ENCODE measurements around the gene MTARC1. TPM values are rescaled to one million over a fixed set of nuclear protein-coding genes. Genes with fewer than 3 reads are reported as not detected.

The MTARC1 gene
- total RNA-seq, 1 experiment from 2014 or later: 0.74 TPM

- Histone ChIP-seq H3K4me3 (ENCODE audit: low read depth in 2 of 2, low read length in 2 of 2) (no peak overlapping the region), H3K4me1 (ENCODE audit: control insufficient read depth, insufficient read depth, low read length) (no peaks in the 10 kb centered on the region), H3K27ac (ENCODE audit: low read length) (no peak overlapping the region), H3K27me3 (ENCODE audit: control insufficient read depth, insufficient read depth, low read length) (no peaks in the 10 kb centered on the region; the same call in 1 of the 2 replicates), H3K9me3 (ENCODE audit: control insufficient read depth, insufficient read depth, low read depth, low read length) (no peaks in the 10 kb centered on the region), H3K36me3 (ENCODE audit: control insufficient read depth, insufficient read depth, low read length) (no peaks in the 10 kb centered on the region)
- ATAC-seq: no peak
- intact Hi-C loops (cut with micrococcal nuclease; ENCODE audit: unreplicated experiment): no loop called here
- TF ChIP-seq TCF7L2 (IDR thresholded peaks at IDR 0.05; ENCODE audit: low read depth, low read length) (no peak), SIN3A (IDR thresholded peaks at IDR 0.05; ENCODE audit: borderline replicate concordance, insufficient read depth, low read depth, low read length) (no peak), POLR2AphosphoS5 (IDR thresholded peaks at IDR 0.05; ENCODE audit: low read depth, low read length) (no peak)
- TF ChIP-seq, protein P1, sequence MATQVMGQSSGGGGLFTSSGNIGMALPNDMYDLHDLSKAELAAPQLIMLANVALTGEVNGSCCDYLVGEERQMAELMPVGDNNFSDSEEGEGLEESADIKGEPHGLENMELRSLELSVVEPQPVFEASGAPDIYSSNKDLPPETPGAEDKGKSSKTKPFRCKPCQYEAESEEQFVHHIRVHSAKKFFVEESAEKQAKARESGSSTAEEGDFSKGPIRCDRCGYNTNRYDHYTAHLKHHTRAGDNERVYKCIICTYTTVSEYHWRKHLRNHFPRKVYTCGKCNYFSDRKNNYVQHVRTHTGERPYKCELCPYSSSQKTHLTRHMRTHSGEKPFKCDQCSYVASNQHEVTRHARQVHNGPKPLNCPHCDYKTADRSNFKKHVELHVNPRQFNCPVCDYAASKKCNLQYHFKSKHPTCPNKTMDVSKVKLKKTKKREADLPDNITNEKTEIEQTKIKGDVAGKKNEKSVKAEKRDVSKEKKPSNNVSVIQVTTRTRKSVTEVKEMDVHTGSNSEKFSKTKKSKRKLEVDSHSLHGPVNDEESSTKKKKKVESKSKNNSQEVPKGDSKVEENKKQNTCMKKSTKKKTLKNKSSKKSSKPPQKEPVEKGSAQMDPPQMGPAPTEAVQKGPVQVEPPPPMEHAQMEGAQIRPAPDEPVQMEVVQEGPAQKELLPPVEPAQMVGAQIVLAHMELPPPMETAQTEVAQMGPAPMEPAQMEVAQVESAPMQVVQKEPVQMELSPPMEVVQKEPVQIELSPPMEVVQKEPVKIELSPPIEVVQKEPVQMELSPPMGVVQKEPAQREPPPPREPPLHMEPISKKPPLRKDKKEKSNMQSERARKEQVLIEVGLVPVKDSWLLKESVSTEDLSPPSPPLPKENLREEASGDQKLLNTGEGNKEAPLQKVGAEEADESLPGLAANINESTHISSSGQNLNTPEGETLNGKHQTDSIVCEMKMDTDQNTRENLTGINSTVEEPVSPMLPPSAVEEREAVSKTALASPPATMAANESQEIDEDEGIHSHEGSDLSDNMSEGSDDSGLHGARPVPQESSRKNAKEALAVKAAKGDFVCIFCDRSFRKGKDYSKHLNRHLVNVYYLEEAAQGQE (IDR thresholded peaks at IDR 0.05; ENCODE audit: insufficient read depth in 1 of 2, low read depth in 2 of 2, low read length in 1 of 2): no peak
- TF ChIP-seq, protein P2, sequence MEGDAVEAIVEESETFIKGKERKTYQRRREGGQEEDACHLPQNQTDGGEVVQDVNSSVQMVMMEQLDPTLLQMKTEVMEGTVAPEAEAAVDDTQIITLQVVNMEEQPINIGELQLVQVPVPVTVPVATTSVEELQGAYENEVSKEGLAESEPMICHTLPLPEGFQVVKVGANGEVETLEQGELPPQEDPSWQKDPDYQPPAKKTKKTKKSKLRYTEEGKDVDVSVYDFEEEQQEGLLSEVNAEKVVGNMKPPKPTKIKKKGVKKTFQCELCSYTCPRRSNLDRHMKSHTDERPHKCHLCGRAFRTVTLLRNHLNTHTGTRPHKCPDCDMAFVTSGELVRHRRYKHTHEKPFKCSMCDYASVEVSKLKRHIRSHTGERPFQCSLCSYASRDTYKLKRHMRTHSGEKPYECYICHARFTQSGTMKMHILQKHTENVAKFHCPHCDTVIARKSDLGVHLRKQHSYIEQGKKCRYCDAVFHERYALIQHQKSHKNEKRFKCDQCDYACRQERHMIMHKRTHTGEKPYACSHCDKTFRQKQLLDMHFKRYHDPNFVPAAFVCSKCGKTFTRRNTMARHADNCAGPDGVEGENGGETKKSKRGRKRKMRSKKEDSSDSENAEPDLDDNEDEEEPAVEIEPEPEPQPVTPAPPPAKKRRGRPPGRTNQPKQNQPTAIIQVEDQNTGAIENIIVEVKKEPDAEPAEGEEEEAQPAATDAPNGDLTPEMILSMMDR (IDR thresholded peaks at IDR 0.05): no peak
- no TSS peak for BruUV-seq (replicated peaks)
- ChIA-PET POLR2A (no interaction called here), CTCF (no interaction called here)
- in situ Hi-C loops (cut with HindIII; ENCODE audit: low pct_unique_long_range_greater_than_20kb, low sequenced_read_pairs): no loop called here
- DNase-seq (ENCODE audit: low read depth, low spot score): no peak
These were observed 21.0 kb downstream of the MTARC1 start for GRCh38 chr1:220807726-220808125.

DNA sequence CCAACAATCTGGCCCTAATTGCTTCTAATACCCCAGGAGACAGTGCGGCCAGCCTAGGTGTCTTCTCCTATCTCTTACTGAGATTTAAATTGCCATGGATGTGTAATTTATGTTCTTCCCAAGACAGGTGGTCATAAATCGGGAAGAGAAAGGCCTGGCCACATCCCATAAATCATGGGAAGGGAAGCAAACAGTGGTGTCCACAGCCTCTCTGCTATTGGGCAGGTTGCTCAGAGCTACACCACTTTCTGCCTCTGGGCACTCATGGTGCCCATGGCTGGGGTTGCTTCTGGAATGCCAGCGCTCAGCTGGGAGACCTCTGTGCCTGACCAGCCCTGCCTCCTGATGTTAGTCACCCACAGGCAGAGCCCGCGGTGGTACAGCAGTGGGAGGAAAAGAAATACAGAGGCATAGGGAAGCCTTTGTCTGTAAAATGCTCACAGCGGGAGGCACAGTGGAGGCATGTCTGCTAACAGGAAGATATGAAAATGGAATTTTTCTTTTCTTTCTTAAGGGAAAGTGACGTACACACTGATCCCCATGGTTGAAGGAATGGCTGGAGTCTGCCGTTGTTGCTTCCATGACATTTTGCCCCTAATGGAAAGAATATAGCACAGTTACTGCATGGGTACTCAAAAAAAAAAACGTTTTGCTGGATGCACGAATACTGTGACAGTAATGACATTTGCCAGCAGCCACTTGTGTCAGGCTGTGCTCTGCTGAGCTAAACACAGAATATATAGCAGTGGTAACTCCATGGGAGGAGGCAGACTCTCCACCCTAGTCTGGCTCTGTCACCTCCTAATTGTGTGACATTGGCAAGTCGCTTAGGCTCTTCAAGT lies 21.9 kb downstream of the MTARC1 start:
- TF ChIP-seq, protein P2 (IDR thresholded peaks at IDR 0.05): no peak
- TF ChIP-seq TCF7L2 (IDR thresholded peaks at IDR 0.05; ENCODE audit: low read depth, low read length) (no peak), SIN3A (IDR thresholded peaks at IDR 0.05; ENCODE audit: borderline replicate concordance, insufficient read depth, low read depth, low read length) (no peak), POLR2AphosphoS5 (IDR thresholded peaks at IDR 0.05; ENCODE audit: low read depth, low read length) (no peak)
- TF ChIP-seq, protein P1 (IDR thresholded peaks at IDR 0.05; ENCODE audit: insufficient read depth in 1 of 2, low read depth in 2 of 2, low read length in 1 of 2): no peak
- H3K4me3 ChIP-seq (ENCODE audit: low read depth in 2 of 2, low read length in 2 of 2): no peak overlapping the region
- H3K9me3 ChIP-seq (ENCODE audit: control insufficient read depth, insufficient read depth, low read depth, low read length): no peaks in the 10 kb centered on the region
- intact Hi-C loops (cut with micrococcal nuclease; ENCODE audit: unreplicated experiment) (no loop called here), in situ Hi-C loops (cut with HindIII; ENCODE audit: low pct_unique_long_range_greater_than_20kb, low sequenced_read_pairs) (no loop called here)
- POLR2A ChIA-PET: no interaction called here
- no peak overlapping the region for H3K27ac ChIP-seq (ENCODE audit: low read length)
- H3K4me1 ChIP-seq (ENCODE audit: control insufficient read depth, insufficient read depth, low read length): no peaks in the 10 kb centered on the region
- no peaks in the 10 kb centered on the region for H3K36me3 ChIP-seq (ENCODE audit: control insufficient read depth, insufficient read depth, low read length)
- BruUV-seq (replicated peaks): no TSS peak
- CTCF ChIA-PET: interaction anchor here (0.5 kb wide), 1 partner anchor 619 kb away, joined by 4 read pairs; no protein-coding TSS in a partner anchor
- ATAC-seq (no peak; the same call in 1 of the 2 replicates), DNase-seq (ENCODE audit: low read depth, low spot score) (no peak)
- H3K27me3 ChIP-seq (ENCODE audit: control insufficient read depth, insufficient read depth, low read length): no peaks in the 10 kb centered on the region; the same call in 1 of the 2 replicates

Data from Panc1 (cell line).